ENCODE measurements around the gene PRKCE.

DNA sequence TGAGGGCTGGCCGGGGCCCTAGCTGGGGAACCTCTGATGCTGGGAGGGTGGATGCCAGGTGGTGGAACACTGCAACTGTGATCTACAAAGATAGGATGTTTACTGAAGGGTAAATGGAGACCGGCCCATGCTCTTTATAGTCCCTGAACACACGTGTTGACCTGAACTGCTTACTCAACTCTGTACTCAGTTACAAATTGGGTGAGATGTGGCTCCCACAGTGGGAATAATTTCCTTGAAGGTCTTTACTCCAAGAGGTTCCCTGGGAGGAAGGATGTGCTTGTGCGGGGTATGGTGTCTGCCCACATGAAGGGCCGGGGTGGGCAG lies 254.1 kb downstream of the PRKCE start:
- TF ChIP-seq, protein P1, sequence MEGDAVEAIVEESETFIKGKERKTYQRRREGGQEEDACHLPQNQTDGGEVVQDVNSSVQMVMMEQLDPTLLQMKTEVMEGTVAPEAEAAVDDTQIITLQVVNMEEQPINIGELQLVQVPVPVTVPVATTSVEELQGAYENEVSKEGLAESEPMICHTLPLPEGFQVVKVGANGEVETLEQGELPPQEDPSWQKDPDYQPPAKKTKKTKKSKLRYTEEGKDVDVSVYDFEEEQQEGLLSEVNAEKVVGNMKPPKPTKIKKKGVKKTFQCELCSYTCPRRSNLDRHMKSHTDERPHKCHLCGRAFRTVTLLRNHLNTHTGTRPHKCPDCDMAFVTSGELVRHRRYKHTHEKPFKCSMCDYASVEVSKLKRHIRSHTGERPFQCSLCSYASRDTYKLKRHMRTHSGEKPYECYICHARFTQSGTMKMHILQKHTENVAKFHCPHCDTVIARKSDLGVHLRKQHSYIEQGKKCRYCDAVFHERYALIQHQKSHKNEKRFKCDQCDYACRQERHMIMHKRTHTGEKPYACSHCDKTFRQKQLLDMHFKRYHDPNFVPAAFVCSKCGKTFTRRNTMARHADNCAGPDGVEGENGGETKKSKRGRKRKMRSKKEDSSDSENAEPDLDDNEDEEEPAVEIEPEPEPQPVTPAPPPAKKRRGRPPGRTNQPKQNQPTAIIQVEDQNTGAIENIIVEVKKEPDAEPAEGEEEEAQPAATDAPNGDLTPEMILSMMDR (conservative IDR thresholded peaks at IDR 0.05 in 1 of 2, IDR thresholded peaks at IDR 0.05 in 1 of 2; ENCODE audit: extremely low read depth in 1 of 2, insufficient read depth in 1 of 2, low read depth in 1 of 2, low read length in 2 of 2), result no peak
- no peak for TF ChIP-seq EZH2 (IDR thresholded peaks at IDR 0.05; ENCODE audit: borderline replicate concordance, low read length)

Data from mammary epithelial cell (primary cell).